MM.1S (cell line): Measurements from ENCODE around the gene RAVER2.

Experiments
- DNase-seq: peaks from one replicate; pipeline ENCODE4 v3.0.0-alpha.2; 2015
- H2AFZ ChIP-seq: fragments of 300-600 bp; sonication (generic); 2 replicates; pipeline ENCODE4 v1.6.0; 2016; ENCODE audit warnings: antibody characterized with exemption, low read length
- H3F3A ChIP-seq: fragments of 300-600 bp; sonication (generic); 2 replicates; pipeline ENCODE4 v1.6.1; 2016; ENCODE audit warnings: mild to moderate bottlenecking, antibody characterized with exemption, low read length, moderate library complexity, mixed read lengths; ENCODE audit not compliant: insufficient read depth
- H3K27ac ChIP-seq: fragments of 300-600 bp; sonication (generic); 2 replicates; pipeline ENCODE4 v1.5.1; 2016; ENCODE audit warnings: mild to moderate bottlenecking, low read length
- H3K27me3 ChIP-seq: fragments of 300-600 bp; sonication (generic); replicated peaks from 2 replicates; pipeline ENCODE4 v1.6.0; 2016; ENCODE audit warnings: low read length; ENCODE audit not compliant: insufficient read depth
- H3K36me3 ChIP-seq: fragments of 300-600 bp; sonication (generic); replicated peaks from 2 replicates; pipeline ENCODE4 v1.6.1; 2016; ENCODE audit warnings: mild to moderate bottlenecking, low read length, mixed read lengths; ENCODE audit not compliant: insufficient read depth
- H3K4me1 ChIP-seq: fragments of 300-600 bp; sonication (generic); 2 replicates; pipeline ENCODE4 v1.6.1; 2016; ENCODE audit warnings: low read length, mixed read lengths
- H3K4me2 ChIP-seq: fragments of 300-600 bp; sonication (generic); 2 replicates; pipeline ENCODE4 v1.6.0; 2016; ENCODE audit warnings: low read depth, low read length
- H3K4me3 ChIP-seq: fragments of 300-600 bp; sonication (generic); 2 replicates; pipeline ENCODE4 v1.5.1; 2016; ENCODE audit warnings: low read length, mixed read lengths
- H3K79me2 ChIP-seq: fragments of 300-600 bp; sonication (generic); 2 replicates; pipeline ENCODE4 v1.6.1; 2016; ENCODE audit warnings: mixed run types, low read length, mixed read lengths
- H3K9ac ChIP-seq: fragments of 300-600 bp; sonication (generic); 2 replicates; pipeline ENCODE4 v1.6.1; 2016; ENCODE audit warnings: low read length, mixed read lengths
- H3K9me2 ChIP-seq: fragments of 300-600 bp; sonication (generic); replicated peaks from 2 replicates; pipeline ENCODE4 v1.6.1; 2016; ENCODE audit warnings: mild to moderate bottlenecking, low read length, mixed read lengths; ENCODE audit not compliant: insufficient read depth
- H3K9me3 ChIP-seq: fragments of 300-600 bp; sonication (generic); replicated peaks from 2 replicates; pipeline ENCODE4 v1.6.1; 2016; ENCODE audit warnings: mild to moderate bottlenecking, low read length, mixed read lengths; ENCODE audit not compliant: insufficient read depth
- H4K20me1 ChIP-seq: fragments of 300-600 bp; sonication (generic); 2 replicates; pipeline ENCODE4 v1.6.1; 2016; ENCODE audit warnings: mild to moderate bottlenecking, low read length, moderate library complexity, mixed read lengths; ENCODE audit not compliant: insufficient read depth
- EZH2 ChIP-seq: fragments of 300-600 bp; sonication (generic); optimal IDR thresholded peaks from 2 replicates; pipeline ENCODE3; 2017; ENCODE audit warnings: low read depth, mild to moderate bottlenecking, antibody characterized with exemption, low read length, mixed read lengths
- EZH2phosphoT487 ChIP-seq: fragments of 300-600 bp; sonication (generic); IDR thresholded peaks from 2 replicates; pipeline ENCODE4 v1.6.1; 2018; ENCODE audit warnings: antibody characterized with exemption, low read length
- TF ChIP-seq, protein P1 (sequence below): fragments of 300-600 bp; sonication (generic); IDR thresholded peaks from 2 replicates; pipeline ENCODE4 v1.5.1; 2016; ENCODE audit warnings: antibody characterized with exemption, low read length, mixed read lengths

Gene RAVER2

DNA sequence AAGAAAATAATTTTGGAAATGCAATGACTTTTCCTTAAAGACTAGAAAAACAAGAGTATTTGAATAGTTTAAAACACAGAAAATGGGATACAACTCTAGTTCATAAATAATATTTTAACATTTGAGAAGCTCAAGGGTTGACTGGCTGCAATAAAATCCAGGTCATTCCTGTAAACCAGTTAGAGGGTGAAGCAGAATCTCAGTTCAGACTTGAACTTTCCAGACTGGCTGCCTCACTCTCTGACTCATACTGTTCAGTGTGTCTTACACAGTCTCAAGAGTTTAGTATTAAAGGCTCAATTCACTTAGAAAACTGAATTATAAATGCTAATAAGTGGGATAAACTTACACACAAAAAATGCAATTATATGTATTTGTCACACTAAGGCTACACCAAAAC, 89.9 kb downstream of the RAVER2 start:
- no peaks in the 10 kb centered on the region for H3K27me3 ChIP-seq

DNA sequence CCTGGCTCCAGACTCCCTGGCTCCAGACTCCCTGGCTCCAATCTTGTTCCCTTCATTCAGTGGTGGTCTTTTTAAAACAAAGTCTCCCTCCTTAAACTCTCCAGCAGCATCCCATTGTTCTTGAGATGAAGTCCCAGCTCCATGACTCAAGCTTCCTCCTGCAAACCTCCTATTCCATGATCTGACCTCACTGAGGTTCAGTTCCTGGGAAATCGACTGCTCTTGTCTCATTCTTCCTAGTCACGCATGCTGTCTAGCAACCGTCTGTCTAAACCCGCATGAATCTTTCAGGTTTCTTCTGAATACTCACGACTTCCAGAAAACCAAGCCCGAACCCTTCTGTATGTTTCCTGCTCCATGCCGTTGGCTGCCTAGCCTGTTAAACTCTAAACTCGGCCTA, 91.9 kb downstream of the RAVER2 start:
- Histone ChIP-seq H2AFZ (no peak overlapping the region), H3K79me2 (no peaks in the 10 kb centered on the region), H3K27ac (no peak overlapping the region), H3K36me3 (peaks cover 22% of the 10 kb centered on the region; the same call in 1 of the 2 replicates), H4K20me1 (no peaks in the 10 kb centered on the region), H3K4me1 (peaks cover 2% of the 10 kb centered on the region; the same call in 1 of the 2 replicates), H3K4me3 (no peak overlapping the region), H3K4me2 (no peak overlapping the region), H3K27me3 (no peaks in the 10 kb centered on the region), H3K9me3 (no peaks in the 10 kb centered on the region), H3K9me2 (no peaks in the 10 kb centered on the region), H3K9ac (no peak overlapping the region), H3F3A (no peaks in the 10 kb centered on the region)
- no peak for DNase-seq
- TF ChIP-seq, protein P1, sequence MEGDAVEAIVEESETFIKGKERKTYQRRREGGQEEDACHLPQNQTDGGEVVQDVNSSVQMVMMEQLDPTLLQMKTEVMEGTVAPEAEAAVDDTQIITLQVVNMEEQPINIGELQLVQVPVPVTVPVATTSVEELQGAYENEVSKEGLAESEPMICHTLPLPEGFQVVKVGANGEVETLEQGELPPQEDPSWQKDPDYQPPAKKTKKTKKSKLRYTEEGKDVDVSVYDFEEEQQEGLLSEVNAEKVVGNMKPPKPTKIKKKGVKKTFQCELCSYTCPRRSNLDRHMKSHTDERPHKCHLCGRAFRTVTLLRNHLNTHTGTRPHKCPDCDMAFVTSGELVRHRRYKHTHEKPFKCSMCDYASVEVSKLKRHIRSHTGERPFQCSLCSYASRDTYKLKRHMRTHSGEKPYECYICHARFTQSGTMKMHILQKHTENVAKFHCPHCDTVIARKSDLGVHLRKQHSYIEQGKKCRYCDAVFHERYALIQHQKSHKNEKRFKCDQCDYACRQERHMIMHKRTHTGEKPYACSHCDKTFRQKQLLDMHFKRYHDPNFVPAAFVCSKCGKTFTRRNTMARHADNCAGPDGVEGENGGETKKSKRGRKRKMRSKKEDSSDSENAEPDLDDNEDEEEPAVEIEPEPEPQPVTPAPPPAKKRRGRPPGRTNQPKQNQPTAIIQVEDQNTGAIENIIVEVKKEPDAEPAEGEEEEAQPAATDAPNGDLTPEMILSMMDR: no peak
- TF ChIP-seq EZH2phosphoT487: no peak
- no peak for TF ChIP-seq EZH2

More for the DNA sequence above, 89.9 kb downstream of the RAVER2 start:
- H3K4me2 ChIP-seq: no peak overlapping the region
- no peak overlapping the region for H2AFZ ChIP-seq
- H4K20me1 ChIP-seq: no peaks in the 10 kb centered on the region
- H3K27ac ChIP-seq: no peak overlapping the region
- H3K4me1 ChIP-seq: peaks cover 5% of the 10 kb centered on the region; the same call in 1 of the 2 replicates
- peaks cover 22% of the 10 kb centered on the region; the same call in 1 of the 2 replicates for H3K36me3 ChIP-seq
- H3K4me3 ChIP-seq: no peak overlapping the region
- H3K79me2 ChIP-seq: no peaks in the 10 kb centered on the region
- H3K9ac ChIP-seq: no peak overlapping the region
- TF ChIP-seq EZH2: no peak
- no peaks in the 10 kb centered on the region for H3K9me3 ChIP-seq
- no peak for DNase-seq
- H3K9me2 ChIP-seq: no peaks in the 10 kb centered on the region
- no peaks in the 10 kb centered on the region for H3F3A ChIP-seq

DNA sequence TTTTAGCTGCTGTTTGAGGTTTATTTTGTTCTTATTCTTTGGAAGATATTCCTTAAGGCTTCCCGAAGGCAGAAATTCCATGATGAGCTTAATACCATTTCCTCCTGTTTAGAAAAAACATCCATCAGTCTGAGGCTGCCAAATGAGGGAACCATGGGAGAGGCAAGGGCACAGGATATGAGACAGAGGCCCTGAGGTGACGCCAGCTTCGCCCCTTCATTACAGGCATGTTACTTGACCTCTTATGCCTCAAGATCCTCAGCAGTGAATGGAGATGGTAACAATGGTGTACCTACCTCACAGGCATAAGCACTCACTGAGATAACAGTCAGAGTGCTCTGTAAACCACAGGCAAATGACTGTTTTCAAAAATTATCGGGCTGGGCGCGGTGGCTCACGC, 93.6 kb downstream of the RAVER2 start:
- no peak overlapping the region for H3K27ac ChIP-seq
- peaks cover 19% of the 10 kb centered on the region; the same call in 1 of the 2 replicates for H3K36me3 ChIP-seq
- no peak overlapping the region for H3K9ac ChIP-seq
- no peaks in the 10 kb centered on the region for H3K9me3 ChIP-seq
- H2AFZ ChIP-seq: no peak overlapping the region
- H3F3A ChIP-seq: 0 out of 2 replicates have a peak, but pooled peaks cover 2% of the 10 kb centered on the region
- DNase-seq: no peak
- H3K79me2 ChIP-seq: no peaks in the 10 kb centered on the region
- peaks cover 6% of the 10 kb centered on the region; the same call in 1 of the 2 replicates for H3K4me1 ChIP-seq
- no peak for TF ChIP-seq EZH2phosphoT487
- TF ChIP-seq EZH2: no peak
- TF ChIP-seq, protein P1: no peak
- no peaks in the 10 kb centered on the region for H4K20me1 ChIP-seq
- no peak overlapping the region for H3K4me2 ChIP-seq
- no peak overlapping the region for H3K4me3 ChIP-seq
- H3K9me2 ChIP-seq: no peaks in the 10 kb centered on the region
- H3K27me3 ChIP-seq: no peaks in the 10 kb centered on the region

DNA sequence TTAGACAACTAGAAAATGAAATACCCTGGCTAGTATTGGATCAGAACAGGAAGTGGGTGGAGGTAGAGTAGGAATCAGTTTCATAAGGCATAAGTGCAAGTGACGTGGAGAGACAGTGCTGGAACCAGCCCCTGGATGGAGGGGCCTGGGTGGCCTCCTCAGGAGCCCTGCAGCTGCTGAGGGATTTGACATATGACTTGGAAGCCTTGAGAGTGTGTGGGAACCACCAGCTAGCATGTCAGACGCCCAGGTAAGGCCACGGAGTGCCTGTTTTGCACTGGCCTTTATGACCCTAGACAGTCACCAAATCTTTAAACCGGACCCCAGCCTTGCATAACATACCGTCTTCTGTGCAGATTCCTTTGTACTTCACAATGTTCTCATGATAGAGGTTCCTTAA, 94.4 kb downstream of the RAVER2 start:
- Histone ChIP-seq H3K9me3 (no peaks in the 10 kb centered on the region), H3K27ac (no peak overlapping the region), H3K79me2 (no peaks in the 10 kb centered on the region), H3K4me2 (no peak overlapping the region), H3K36me3 (peaks cover 15% of the 10 kb centered on the region; the same call in 1 of the 2 replicates), H3F3A (0 out of 2 replicates have a peak, but pooled peaks cover 2% of the 10 kb centered on the region), H3K27me3 (no peaks in the 10 kb centered on the region), H3K4me1 (peaks cover 6% of the 10 kb centered on the region; the same call in 1 of the 2 replicates), H3K9ac (no peak overlapping the region), H4K20me1 (no peaks in the 10 kb centered on the region), H3K4me3 (no peak overlapping the region), H3K9me2 (no peaks in the 10 kb centered on the region), H2AFZ (no peak overlapping the region)
- TF ChIP-seq EZH2phosphoT487 (no peak), EZH2 (no peak)
- TF ChIP-seq, protein P1: no peak
- no peak for DNase-seq
